PC-3 (cell line): ENCODE results near the gene CEACAM6.

Experiments used
- EZH2 ChIP-seq: fragments of 300-600 bp; sonication (generic); IDR thresholded peaks from one replicate; pipeline ENCODE4 v1.6.1; 2017; ENCODE audit warnings: antibody characterized with exemption, mild to moderate bottlenecking, low read length; ENCODE audit not compliant: unreplicated experiment
- EZH2phosphoT487 ChIP-seq: fragments of 300-600 bp; sonication (generic); IDR thresholded peaks from 2 replicates; pipeline ENCODE4 v1.6.1; 2018; ENCODE audit warnings: mild to moderate bottlenecking, antibody characterized with exemption, low read length, borderline replicate concordance
- TF ChIP-seq, protein P1 (sequence below): fragments of 300-600 bp; sonication (generic); conservative IDR thresholded peaks from 2 replicates; pipeline ENCODE4 v1.5.1; 2017; ENCODE audit warnings: antibody characterized with exemption, low read depth, mild to moderate bottlenecking, low read length

DNA sequence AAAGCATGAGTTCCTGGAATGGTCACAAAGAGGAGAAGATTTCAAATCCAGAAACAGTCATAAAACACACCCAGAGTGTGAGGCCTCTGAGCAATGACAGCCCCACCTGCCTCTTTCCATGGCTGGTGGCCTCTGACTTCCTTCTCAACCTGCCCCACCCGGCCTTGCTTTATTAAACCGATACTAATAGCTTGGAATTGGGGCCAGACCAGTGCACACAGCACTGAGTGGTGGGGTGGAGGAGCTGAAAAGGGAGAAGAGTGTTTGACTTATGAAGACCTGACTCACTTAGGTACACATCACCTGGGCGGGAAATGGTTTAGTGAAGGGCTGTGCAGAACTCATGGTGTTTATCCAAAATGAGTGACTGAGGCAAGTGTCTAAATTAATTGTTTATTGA, 20.7 kb upstream of the CEACAM6 start:
- TF ChIP-seq, protein P1, sequence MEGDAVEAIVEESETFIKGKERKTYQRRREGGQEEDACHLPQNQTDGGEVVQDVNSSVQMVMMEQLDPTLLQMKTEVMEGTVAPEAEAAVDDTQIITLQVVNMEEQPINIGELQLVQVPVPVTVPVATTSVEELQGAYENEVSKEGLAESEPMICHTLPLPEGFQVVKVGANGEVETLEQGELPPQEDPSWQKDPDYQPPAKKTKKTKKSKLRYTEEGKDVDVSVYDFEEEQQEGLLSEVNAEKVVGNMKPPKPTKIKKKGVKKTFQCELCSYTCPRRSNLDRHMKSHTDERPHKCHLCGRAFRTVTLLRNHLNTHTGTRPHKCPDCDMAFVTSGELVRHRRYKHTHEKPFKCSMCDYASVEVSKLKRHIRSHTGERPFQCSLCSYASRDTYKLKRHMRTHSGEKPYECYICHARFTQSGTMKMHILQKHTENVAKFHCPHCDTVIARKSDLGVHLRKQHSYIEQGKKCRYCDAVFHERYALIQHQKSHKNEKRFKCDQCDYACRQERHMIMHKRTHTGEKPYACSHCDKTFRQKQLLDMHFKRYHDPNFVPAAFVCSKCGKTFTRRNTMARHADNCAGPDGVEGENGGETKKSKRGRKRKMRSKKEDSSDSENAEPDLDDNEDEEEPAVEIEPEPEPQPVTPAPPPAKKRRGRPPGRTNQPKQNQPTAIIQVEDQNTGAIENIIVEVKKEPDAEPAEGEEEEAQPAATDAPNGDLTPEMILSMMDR: no peak
- TF ChIP-seq EZH2phosphoT487 (no peak), EZH2 (no peak)
